Stomach (tissue), 9 donors: ENCODE measurements around the gene DDX25. TPM values are rescaled to one million over a fixed set of nuclear protein-coding genes. Genes with fewer than 3 reads are reported as not detected.

Experiments
- DNase-seq, 2 donors: peaks; one replicate each; pipeline versions ENCODE4 v3.0.0 to v3.0.0-alpha.2; 2013 to 2019
- H3K27ac ChIP-seq, 5 donors: fragments of 200-600 bp in 4 of 5; sonication (generic) in 4 of 5; one replicate each; pipeline ENCODE4 v1.5.1; 2013 to 2019; ENCODE audit warnings: mild to moderate bottlenecking in 1 of 5, moderate library complexity in 1 of 5
- H3K27me3 ChIP-seq, 3 donors: fragments of 200-600 bp; sonication (generic); one replicate each; pipeline ENCODE4 v1.5.1; 2017 to 2019; ENCODE audit warnings: mixed run types in 1 of 3
- H3K36me3 ChIP-seq, 4 donors: fragments of 200-600 bp; sonication (generic); 1 replicate in 3 of 4; 2 replicates in 1 of 4; pipeline ENCODE4 v1.5.1; 2016 to 2019
- H3K4me1 ChIP-seq, 4 donors: fragments of 200-600 bp; sonication (generic); one replicate each; pipeline ENCODE4 v1.5.1; 2016 to 2019
- H3K4me3 ChIP-seq, 4 donors: fragments of 200-600 bp; sonication (generic) in 3 of 4; one replicate each; pipeline ENCODE4 v1.5.1; 2016 to 2019; ENCODE audit warnings: mild to moderate bottlenecking in 1 of 4
- H3K9me3 ChIP-seq, 4 donors: fragments of 200-600 bp; sonication (generic); one replicate each; pipeline ENCODE4 v1.5.1; 2016 to 2019
- EP300 ChIP-seq: sonication (generic); formaldehyde crosslinking; IDR thresholded peaks from one replicate; pipeline ENCODE4 v1.6.1; 2017; ENCODE audit warnings: antibody characterized with exemption
- POLR2A ChIP-seq, 4 donors: fragments of 450-650 bp; IDR thresholded peaks; one replicate each; pipeline ENCODE4 v1.6.1; 2016; ENCODE audit warnings: antibody characterized with exemption in 4 of 4, control low read depth in 2 of 4, mild to moderate bottlenecking in 1 of 4, moderate library complexity in 1 of 4
- POLR2AphosphoS5 ChIP-seq, 3 donors: sonication (generic); formaldehyde crosslinking; IDR thresholded peaks; one replicate each; pipeline ENCODE4 v1.6.1; 2016; ENCODE audit warnings: antibody characterized with exemption in 3 of 3
- WGBS, 5 donors: extraction: QIAGEN DNeasy Blood & Tissue Kit in 3 of 5; methylation state at CpG; one replicate each; pipeline versions ENCODE4 v1.1.5 to v1.1.7; 2013 to 2018; 5-methylcytosine and 5-hydroxymethylcytosine counted together
- intact Hi-C: fragments of 100-400 bp; cut with DNase I; formaldehyde crosslinking; loops from one replicate; pipeline ENCODE4 v1.15.1; 2023; ENCODE audit warnings: low total_unique reads
- polyA plus RNA-seq, 3 donors: library from polyadenylated mRNA; stranded (reverse); fragments of 200-250 nt; gene quantifications; one replicate each; pipeline ENCODE4 v1.2.3, GENCODE V29; 2013
- total RNA-seq, 5 donors: library from RNA; depleted of rRNA; stranded (reverse); fragments of >200 nt; gene quantifications; one replicate each; pipeline versions ENCODE4 v1.1.0 to v1.2.3, GENCODE V29; 2014 to 2016
- TF ChIP-seq, protein P1 (sequence below), 7 experiments: fragments of 450-650 bp in 4 of 7; fragments of 200-600 bp in 3 of 7; sonication (generic) in 3 of 7; IDR thresholded peaks; one replicate each; pipeline ENCODE4 v1.5.1; 2016 to 2019; ENCODE audit warnings: antibody characterized with exemption in 7 of 7, control low read depth in 2 of 7, mild to moderate bottlenecking in 1 of 7
- donor health status: healthy with polysubstance abuse.
- donor health status: Bipolar disorder and iron deficiency.
- donor health status: healthy.

DDX25 gene
- total and polyA plus RNA-seq, 8 donors: under 0.01 to 1.0 (median 0.30) TPM; not detected in 3

DNA sequence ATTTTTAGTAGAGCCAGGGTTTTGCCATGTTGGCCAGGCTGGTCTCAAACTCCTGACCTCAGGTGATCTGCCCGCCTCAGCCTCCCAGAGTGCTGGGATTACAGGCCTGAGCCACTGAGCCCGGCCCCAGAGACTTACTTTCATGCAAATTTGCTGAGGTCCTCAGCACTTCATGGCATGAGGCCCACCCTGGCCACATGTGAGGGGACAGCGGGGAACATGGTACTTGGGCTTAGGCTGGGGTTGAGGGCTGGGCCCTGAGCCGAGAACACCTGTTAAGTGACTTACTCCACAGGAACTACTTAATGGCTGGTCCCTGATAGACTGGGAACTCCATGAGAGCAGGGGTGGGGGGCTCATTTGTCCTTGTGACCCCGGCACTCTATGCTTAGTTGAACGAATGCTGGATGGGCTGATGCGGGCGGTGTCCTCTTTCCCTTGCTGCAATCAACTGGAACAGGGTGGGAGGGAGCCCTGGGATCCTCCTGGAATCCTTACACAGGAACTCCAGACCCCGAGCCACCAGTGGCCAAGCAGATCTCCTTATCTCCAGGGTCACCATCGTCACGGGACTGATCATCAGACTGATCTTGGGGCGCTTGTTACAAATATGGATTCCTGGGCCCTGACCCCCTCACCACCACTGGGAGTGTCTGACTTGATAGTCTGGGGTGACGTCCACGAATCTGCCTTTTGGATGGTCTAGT lies 42.6 kb downstream of the DDX25 start:
- DNase-seq: no peak
- Histone ChIP-seq H3K4me3 (no peak overlapping the region), H3K27me3 (peaks cover 0 to 26% (median 0%) of the 10 kb centered on the region in 3 donors), H3K4me1 (peaks cover 0 to 22% (median 12%) of the 10 kb centered on the region in 4 donors), H3K27ac (no peak overlapping the region), H3K36me3 (no peaks in the 10 kb centered on the region), H3K9me3 (no peaks in the 10 kb centered on the region)
- intact Hi-C loops: no loop called here
- no peak for TF ChIP-seq POLR2AphosphoS5 (IDR thresholded peaks at IDR 0.05)
- TF ChIP-seq POLR2A (IDR thresholded peaks at IDR 0.05): no peak
- no peak for TF ChIP-seq EP300
- TF ChIP-seq, protein P1, sequence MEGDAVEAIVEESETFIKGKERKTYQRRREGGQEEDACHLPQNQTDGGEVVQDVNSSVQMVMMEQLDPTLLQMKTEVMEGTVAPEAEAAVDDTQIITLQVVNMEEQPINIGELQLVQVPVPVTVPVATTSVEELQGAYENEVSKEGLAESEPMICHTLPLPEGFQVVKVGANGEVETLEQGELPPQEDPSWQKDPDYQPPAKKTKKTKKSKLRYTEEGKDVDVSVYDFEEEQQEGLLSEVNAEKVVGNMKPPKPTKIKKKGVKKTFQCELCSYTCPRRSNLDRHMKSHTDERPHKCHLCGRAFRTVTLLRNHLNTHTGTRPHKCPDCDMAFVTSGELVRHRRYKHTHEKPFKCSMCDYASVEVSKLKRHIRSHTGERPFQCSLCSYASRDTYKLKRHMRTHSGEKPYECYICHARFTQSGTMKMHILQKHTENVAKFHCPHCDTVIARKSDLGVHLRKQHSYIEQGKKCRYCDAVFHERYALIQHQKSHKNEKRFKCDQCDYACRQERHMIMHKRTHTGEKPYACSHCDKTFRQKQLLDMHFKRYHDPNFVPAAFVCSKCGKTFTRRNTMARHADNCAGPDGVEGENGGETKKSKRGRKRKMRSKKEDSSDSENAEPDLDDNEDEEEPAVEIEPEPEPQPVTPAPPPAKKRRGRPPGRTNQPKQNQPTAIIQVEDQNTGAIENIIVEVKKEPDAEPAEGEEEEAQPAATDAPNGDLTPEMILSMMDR (IDR thresholded peaks at IDR 0.05): no peak
- WGBS, 5 donors: 85 to 96% (median 92%) methylated on average over 11 to 14 of the region's 14 CpGs

DNA sequence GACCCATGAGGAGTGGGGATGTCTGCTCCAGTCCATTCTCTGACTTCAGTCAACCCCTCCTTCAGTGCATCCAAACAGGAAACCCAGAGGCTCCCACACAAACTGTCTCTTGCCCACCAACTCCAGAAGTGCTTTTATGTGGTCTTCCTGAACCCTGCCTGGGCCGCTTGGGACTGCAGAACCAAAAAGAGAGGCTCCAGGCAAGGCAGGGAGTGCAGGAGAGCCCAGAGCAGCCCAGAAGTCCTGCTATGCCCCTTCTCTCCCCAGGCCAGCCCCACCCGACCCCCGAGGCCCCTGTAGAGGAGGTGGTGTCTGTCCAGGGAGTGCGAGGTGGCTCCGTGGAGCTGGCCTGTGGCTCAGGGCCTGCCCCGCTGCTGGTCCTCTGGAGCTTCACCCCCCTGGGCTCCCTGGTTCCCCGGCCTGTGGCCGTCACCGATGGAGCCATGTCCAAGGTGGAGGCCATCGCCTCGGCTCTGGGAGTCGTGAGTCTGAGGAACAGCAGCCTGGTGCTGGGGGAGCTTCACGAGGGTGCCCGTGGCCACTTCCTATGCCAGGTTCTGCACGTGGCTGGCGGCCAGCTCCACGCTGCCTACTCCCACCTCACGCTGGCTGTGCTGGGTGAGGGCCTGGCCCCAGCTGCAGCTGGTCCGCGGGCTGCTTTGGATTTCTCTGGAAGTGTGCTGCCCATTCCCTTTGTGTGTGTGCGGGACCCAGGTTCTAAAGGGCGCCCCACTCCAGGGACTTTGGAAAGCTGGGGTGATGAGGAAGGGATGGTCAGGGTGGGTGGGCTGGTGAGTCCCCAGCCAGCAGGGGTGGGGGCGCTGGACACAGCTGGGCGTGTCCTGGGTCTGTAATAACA lies 43.3 kb downstream of the DDX25 start:
- H3K4me1 ChIP-seq: peaks cover under 1 to 22% (median 15%) of the 10 kb centered on the region in 4 donors
- 71 to 87% (median 82%) methylated on average over 6 to 24 of the region's 24 CpGs for WGBS, 5 donors
- H3K36me3 ChIP-seq: no peaks in the 10 kb centered on the region
- intact Hi-C loops: no loop called here
- no peak overlapping the region for H3K4me3 ChIP-seq
- peaks cover 0 to 26% (median 0%) of the 10 kb centered on the region in 3 donors for H3K27me3 ChIP-seq
- TF ChIP-seq EP300 (no peak), POLR2AphosphoS5 (IDR thresholded peaks at IDR 0.05) (no peak), POLR2A (IDR thresholded peaks at IDR 0.05) (no peak)
- TF ChIP-seq, protein P1 (IDR thresholded peaks at IDR 0.05): no peak
- H3K9me3 ChIP-seq: no peaks in the 10 kb centered on the region
- DNase-seq: no peak
- no peak overlapping the region for H3K27ac ChIP-seq

DNA sequence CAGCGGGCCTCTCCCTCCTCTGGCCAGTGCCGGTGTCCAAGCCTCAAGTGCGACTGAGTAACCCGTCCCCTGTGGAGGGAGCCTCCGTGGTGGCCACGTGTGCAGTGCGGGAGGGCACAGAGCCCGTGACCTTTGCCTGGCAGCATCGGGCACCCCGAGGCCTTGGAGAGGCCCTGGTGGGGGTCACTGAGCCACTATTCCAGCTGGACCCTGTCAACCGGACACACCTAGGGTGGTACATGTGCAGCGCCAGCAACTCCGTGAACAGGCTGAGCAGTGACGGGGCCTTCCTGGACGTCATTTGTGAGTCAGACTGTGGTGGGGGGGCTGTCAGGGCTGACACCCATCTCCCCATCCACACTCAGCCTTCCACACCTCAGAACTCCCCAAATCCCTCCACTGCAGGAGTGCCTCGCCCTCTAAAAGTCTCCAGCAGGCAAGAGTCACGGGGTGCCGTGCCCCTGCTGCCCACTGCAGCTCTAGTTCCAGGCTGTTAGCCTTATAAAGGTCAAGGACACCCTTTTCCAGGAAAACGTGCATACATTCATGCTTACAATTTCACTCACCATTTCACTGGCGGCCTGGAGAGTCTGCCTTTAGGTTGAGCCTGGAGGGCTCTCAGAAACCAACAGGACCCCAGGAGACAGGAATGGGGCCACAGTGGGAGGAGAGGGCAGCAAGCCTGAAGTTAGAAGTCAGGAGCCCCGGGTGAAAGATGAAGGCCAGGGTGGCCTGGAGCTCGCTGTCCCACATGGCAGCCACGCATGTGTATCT lies 44.2 kb downstream of the DDX25 start:
- H3K4me1 ChIP-seq: peaks cover 9 to 31% (median 23%) of the 10 kb centered on the region in 4 donors
- H3K27me3 ChIP-seq: peaks cover 0 to 22% (median 0%) of the 10 kb centered on the region in 3 donors
- H3K9me3 ChIP-seq: no peaks in the 10 kb centered on the region
- H3K27ac ChIP-seq: no peak overlapping the region
- intact Hi-C loops: no loop called here
- TF ChIP-seq, protein P1 (IDR thresholded peaks at IDR 0.05): no peak
- no peak for TF ChIP-seq EP300
- TF ChIP-seq POLR2AphosphoS5 (IDR thresholded peaks at IDR 0.05): no peak
- no peak for TF ChIP-seq POLR2A (IDR thresholded peaks at IDR 0.05)
- DNase-seq: no peak
- 85 to 87% (median 85%) methylated on average over 15 to 23 of the region's 23 CpGs for WGBS, 5 donors
- no peaks in the 10 kb centered on the region for H3K36me3 ChIP-seq
- no peak overlapping the region for H3K4me3 ChIP-seq
